SU-DHL-6 (cell line): ENCODE measurements around the gene RPL22L1.

Source experiments
- H2AFZ ChIP-seq: fragments of 200-600 bp; sonication (generic); 2 replicates; pipeline ENCODE4 v1.6.1; 2014; ENCODE audit warnings: low read depth, mild to moderate bottlenecking, moderate library complexity, mixed read lengths, antibody characterized with exemption, low read length; ENCODE audit not compliant: severe bottlenecking
- H3F3A ChIP-seq: fragments of 200-600 bp; shearing (Covaris generic); 2 replicates; pipeline ENCODE4 v1.6.0; 2016; ENCODE audit warnings: antibody characterized with exemption, mild to moderate bottlenecking; ENCODE audit not compliant: insufficient read depth
- H3K27ac ChIP-seq: fragments of 200-600 bp; sonication (generic); 2 replicates; pipeline ENCODE4 v1.5.1; 2016; ENCODE audit warnings: low read depth, mild to moderate bottlenecking, low read length, moderate library complexity, mixed read lengths
- H3K27me3 ChIP-seq: fragments of 200-600 bp; sonication (generic), shearing (Covaris generic); 2 replicates; pipeline ENCODE4 v1.6.0; 2014; ENCODE audit warnings: mild to moderate bottlenecking, low read length
- H3K36me3 ChIP-seq: fragments of 200-600 bp; sonication (generic); 2 replicates; pipeline ENCODE4 v1.6.1; 2014; ENCODE audit warnings: mild to moderate bottlenecking, low read length, mixed read lengths
- H3K4me2 ChIP-seq: fragments of 300-600, 200-600 bp; shearing (Covaris generic), sonication (generic); 2 replicates; pipeline ENCODE4 v1.6.0; 2014; ENCODE audit warnings: low read length, low read depth, mild to moderate bottlenecking; ENCODE audit not compliant: poor library complexity, severe bottlenecking
- H3K4me3 ChIP-seq: fragments of 200-600 bp; sonication (generic); 2 replicates; pipeline ENCODE4 v1.5.1; 2014; ENCODE audit warnings: antibody characterized with exemption, low read length, mild to moderate bottlenecking, mixed read lengths; ENCODE audit not compliant: insufficient read depth, poor library complexity, severe bottlenecking
- H3K79me2 ChIP-seq: fragments of 200-600 bp; sonication (generic); 2 replicates; pipeline ENCODE4 v1.6.1; 2014; ENCODE audit warnings: mild to moderate bottlenecking, low read length, moderate library complexity; ENCODE audit not compliant: insufficient read depth
- H3K9ac ChIP-seq: fragments of 200-600 bp; sonication (generic); 2 replicates; pipeline ENCODE4 v1.7.0; 2014; ENCODE audit warnings: mild to moderate bottlenecking, low read length
- H3K9me2 ChIP-seq: fragments of 200-600 bp; sonication (generic); replicated peaks from 2 replicates; pipeline ENCODE4 v1.6.1; 2014; ENCODE audit warnings: low read length; ENCODE audit not compliant: insufficient read depth
- H3K9me3 ChIP-seq: fragments of 200-600 bp; sonication (generic); 2 replicates; pipeline ENCODE4 v1.6.1; 2014; ENCODE audit warnings: low read length, mixed read lengths; ENCODE audit not compliant: insufficient read depth
- H4K20me1 ChIP-seq: fragments of 200-600 bp; sonication (generic); 2 replicates; pipeline ENCODE4 v1.6.1; 2014; ENCODE audit warnings: low read depth, mild to moderate bottlenecking, antibody characterized with exemption, low read length, moderate library complexity, mixed read lengths
- EZH2phosphoT487 ChIP-seq: fragments of 200-600 bp; sonication (generic), shearing (Covaris generic); conservative IDR thresholded peaks from 2 replicates; pipeline ENCODE4 v1.6.1; 2018; ENCODE audit warnings: mild to moderate bottlenecking, antibody characterized with exemption, low read length, moderate library complexity, mixed read lengths
- TF ChIP-seq, protein P1 (sequence below): fragments of 200-600 bp; sonication (generic); IDR thresholded peaks from one replicate; pipeline ENCODE4 v1.5.1; 2017; ENCODE audit warnings: antibody characterized with exemption, mild to moderate bottlenecking, low read length, moderate library complexity; ENCODE audit not compliant: insufficient read depth, poor library complexity, severe bottlenecking

RPL22L1 gene

DNA sequence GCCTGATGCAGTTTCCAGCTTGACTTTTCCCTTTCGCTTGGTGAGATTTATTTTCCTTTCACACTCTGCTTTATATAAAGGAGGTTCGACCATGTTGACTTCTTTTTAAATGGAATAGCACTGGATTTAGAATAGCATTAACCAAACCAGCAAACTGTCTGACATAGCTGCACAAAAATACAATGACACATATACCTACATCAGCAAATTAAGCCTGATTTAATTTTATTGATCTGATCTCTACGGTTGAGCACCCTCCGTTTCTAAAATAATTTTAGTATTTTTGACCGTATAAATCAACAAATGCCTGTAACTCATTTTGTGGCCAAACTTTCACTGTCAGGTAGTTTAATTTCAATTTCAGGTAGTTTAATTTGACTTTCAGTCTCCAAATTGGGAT lies 44.2 kb upstream of the RPL22L1 start:
- no peaks in the 10 kb centered on the region for H4K20me1 ChIP-seq
- H3K27ac ChIP-seq = no peak overlapping the region
- H3K36me3 ChIP-seq = no peaks in the 10 kb centered on the region
- no peaks in the 10 kb centered on the region for H3K79me2 ChIP-seq
- no peaks in the 10 kb centered on the region for H3K9me2 ChIP-seq
- H3F3A ChIP-seq = no peaks in the 10 kb centered on the region
- H3K27me3 ChIP-seq = no peaks in the 10 kb centered on the region
- H3K9me3 ChIP-seq = no peaks in the 10 kb centered on the region
- H3K9ac ChIP-seq = no peak overlapping the region
- no peak overlapping the region for H3K4me2 ChIP-seq
- H2AFZ ChIP-seq = no peak overlapping the region
- H3K4me3 ChIP-seq = no peak overlapping the region
- no peak for TF ChIP-seq EZH2phosphoT487
- TF ChIP-seq, protein P1, sequence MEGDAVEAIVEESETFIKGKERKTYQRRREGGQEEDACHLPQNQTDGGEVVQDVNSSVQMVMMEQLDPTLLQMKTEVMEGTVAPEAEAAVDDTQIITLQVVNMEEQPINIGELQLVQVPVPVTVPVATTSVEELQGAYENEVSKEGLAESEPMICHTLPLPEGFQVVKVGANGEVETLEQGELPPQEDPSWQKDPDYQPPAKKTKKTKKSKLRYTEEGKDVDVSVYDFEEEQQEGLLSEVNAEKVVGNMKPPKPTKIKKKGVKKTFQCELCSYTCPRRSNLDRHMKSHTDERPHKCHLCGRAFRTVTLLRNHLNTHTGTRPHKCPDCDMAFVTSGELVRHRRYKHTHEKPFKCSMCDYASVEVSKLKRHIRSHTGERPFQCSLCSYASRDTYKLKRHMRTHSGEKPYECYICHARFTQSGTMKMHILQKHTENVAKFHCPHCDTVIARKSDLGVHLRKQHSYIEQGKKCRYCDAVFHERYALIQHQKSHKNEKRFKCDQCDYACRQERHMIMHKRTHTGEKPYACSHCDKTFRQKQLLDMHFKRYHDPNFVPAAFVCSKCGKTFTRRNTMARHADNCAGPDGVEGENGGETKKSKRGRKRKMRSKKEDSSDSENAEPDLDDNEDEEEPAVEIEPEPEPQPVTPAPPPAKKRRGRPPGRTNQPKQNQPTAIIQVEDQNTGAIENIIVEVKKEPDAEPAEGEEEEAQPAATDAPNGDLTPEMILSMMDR = no peak

DNA sequence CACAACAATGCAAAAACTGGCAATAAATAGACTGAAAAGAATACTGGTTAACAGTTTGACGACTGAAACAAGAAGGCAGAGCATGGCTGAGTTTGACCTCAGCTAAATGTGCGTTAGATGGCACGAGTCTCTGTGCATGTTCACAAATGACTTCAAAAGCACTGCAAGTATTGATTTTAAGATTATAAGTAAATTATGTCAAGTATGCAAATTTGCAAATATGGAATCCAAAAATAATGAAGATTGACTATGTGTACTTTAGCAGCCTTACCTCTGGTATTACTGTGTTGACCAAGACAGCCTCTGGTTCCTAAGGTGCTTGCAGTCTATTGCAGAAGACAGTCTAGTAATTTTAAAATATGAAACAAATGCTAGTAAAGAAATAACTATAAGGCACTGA lies 41.1 kb upstream of the RPL22L1 start:
- Histone ChIP-seq H4K20me1 (no peaks in the 10 kb centered on the region), H3K27me3 (no peaks in the 10 kb centered on the region), H3K79me2 (no peaks in the 10 kb centered on the region), H2AFZ (no peak overlapping the region), H3K9me2 (no peaks in the 10 kb centered on the region), H3K4me3 (no peak overlapping the region), H3K27ac (no peak overlapping the region), H3F3A (no peaks in the 10 kb centered on the region), H3K4me2 (no peak overlapping the region), H3K9me3 (no peaks in the 10 kb centered on the region), H3K36me3 (no peaks in the 10 kb centered on the region), H3K9ac (no peak overlapping the region)
- TF ChIP-seq, protein P1 = no peak
- no peak for TF ChIP-seq EZH2phosphoT487

DNA sequence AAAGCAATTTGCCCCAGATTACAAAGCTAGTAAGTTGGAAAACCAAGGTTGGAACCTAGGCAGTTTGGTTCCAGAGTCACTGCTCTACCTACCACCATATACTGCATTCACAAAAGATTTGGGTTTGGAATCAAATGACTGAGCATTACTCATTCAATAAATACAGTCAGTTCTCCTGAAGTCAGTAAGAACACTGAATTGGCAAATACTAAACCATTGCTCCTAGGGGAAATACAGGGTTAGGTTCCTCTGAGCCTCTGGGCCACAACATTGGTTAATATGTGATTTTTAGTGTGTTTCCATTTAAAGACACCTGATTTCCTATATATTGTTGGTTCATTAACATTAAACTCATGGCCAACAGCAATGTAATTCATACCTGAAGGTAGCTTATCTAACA lies 40.5 kb upstream of the RPL22L1 start:
- H3K27me3 ChIP-seq = no peaks in the 10 kb centered on the region
- H3K36me3 ChIP-seq = no peaks in the 10 kb centered on the region
- no peak overlapping the region for H3K27ac ChIP-seq

DNA sequence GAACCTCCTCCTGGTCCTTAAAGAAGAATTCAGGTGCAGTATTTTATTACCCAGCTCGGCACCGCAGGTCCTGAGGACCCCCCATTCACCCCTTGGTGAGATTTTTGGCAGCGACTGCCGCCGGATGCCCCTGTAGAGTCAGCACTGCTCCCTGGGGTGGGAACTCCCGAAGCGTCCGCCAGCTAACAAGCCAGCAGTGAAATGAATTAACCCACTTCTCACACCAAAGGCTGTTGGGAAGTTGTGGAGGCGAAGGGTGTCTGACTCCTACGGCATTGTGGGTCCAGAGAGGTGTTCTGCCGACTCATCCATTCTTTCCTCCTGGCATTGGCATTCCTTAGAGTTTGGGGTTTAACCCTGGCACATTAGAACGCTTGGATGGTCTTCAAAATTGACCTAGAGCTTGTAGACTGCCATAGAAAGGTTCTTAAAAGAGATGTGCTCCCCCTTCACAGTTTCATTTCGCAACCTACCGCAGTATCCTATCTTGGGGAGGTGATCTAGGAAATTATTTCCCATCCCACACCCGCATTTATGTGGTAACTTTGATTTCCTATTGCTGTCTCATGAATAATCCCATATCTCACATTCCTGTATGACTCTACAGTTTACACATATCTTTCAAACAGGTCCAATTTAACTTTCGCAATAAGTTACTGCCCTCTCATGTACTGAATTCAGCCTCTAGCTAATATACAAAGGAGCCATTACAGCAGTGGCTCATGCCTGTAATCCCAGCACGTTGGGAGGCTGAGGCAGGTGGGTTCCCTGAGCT lies 39.3 kb upstream of the RPL22L1 start:
- H3K27me3 ChIP-seq = no peaks in the 10 kb centered on the region
- H3K4me2 ChIP-seq = no peak overlapping the region
- H3K27ac ChIP-seq = no peak overlapping the region
- no peaks in the 10 kb centered on the region for H3K9me2 ChIP-seq
- H3F3A ChIP-seq = no peaks in the 10 kb centered on the region
- H3K4me3 ChIP-seq = no peak overlapping the region
- H2AFZ ChIP-seq = no peak overlapping the region
- no peaks in the 10 kb centered on the region for H3K36me3 ChIP-seq
- no peak for TF ChIP-seq EZH2phosphoT487
- TF ChIP-seq, protein P1 = no peak
- H4K20me1 ChIP-seq = no peaks in the 10 kb centered on the region
- no peaks in the 10 kb centered on the region for H3K9me3 ChIP-seq
- H3K9ac ChIP-seq = no peak overlapping the region
- no peaks in the 10 kb centered on the region for H3K79me2 ChIP-seq

More for the DNA sequence above, 40.5 kb upstream of the RPL22L1 start:
- no peak overlapping the region for H3K4me3 ChIP-seq
- no peak overlapping the region for H2AFZ ChIP-seq
- H3K9me3 ChIP-seq = no peaks in the 10 kb centered on the region
- no peaks in the 10 kb centered on the region for H4K20me1 ChIP-seq
- no peaks in the 10 kb centered on the region for H3K9me2 ChIP-seq
- no peak overlapping the region for H3K9ac ChIP-seq
- no peaks in the 10 kb centered on the region for H3F3A ChIP-seq
- H3K4me2 ChIP-seq = no peak overlapping the region
- TF ChIP-seq EZH2phosphoT487 = no peak
- H3K79me2 ChIP-seq = no peaks in the 10 kb centered on the region
